ENCODE measurements around the gene UGT3A1. TPM values are rescaled to one million over a fixed set of nuclear protein-coding genes. Genes with fewer than 3 reads are reported as not detected.
"Not testable (repeated sequence)": the region's sequence is repeated elsewhere in the genome, so short reads cannot be mapped to it uniquely, and the experiment has no call there.

Gene UGT3A1
- total RNA-seq, 2 experiments from 2014 or later: not detected

GRCh38 chr5:35979715-35980114 lies 11.5 kb downstream of the UGT3A1 start:
- ChIA-PET POLR2A (no interaction called here), CTCF (no interaction called here)
- Mint-ChIP-seq H3K27ac (no peak overlapping the region), H3K27me3 (no peaks in the 10 kb centered on the region), H3K4me1 (no peaks in the 10 kb centered on the region), H3K36me3 (ENCODE audit: low read depth) (no peaks in the 10 kb centered on the region), H3K4me3 (no peak overlapping the region), H3K9me3 (ENCODE audit: low read depth) (peaks cover 14% of the 10 kb centered on the region)
- intact Hi-C loops (cut with DNase I, micrococcal nuclease): no loop called here
- ATAC-seq: no peak
- no peak for DNase-seq

- H3K27ac Mint-ChIP-seq; H3K27me3 Mint-ChIP-seq; H3K4me1 Mint-ChIP-seq; POLR2A ChIA-PET; H3K4me3 Mint-ChIP-seq; DNase-seq; intact Hi-C loops (cut with DNase I, micrococcal nuclease); ATAC-seq; H3K9me3 Mint-ChIP-seq (ENCODE audit: low read depth); H3K36me3 Mint-ChIP-seq (ENCODE audit: low read depth): not testable (repeated sequence)
- CTCF ChIA-PET: interaction anchor here (0.6 kb wide), 1 partner anchor 325 kb away, joined by 3 read pairs; no protein-coding TSS in a partner anchor
Observed at GRCh38 chr5:35976859-35977258, 14.3 kb downstream of the UGT3A1 start.

GRCh38 chr5:35974570-35974969 lies 16.6 kb downstream of the UGT3A1 start:
- ATAC-seq (no peak), DNase-seq (no peak)
- H3K36me3 Mint-ChIP-seq (ENCODE audit: low read depth): no peaks in the 10 kb centered on the region
- no peaks in the 10 kb centered on the region for H3K4me1 Mint-ChIP-seq
- peaks cover 6% of the 10 kb centered on the region for H3K27me3 Mint-ChIP-seq
- CTCF ChIA-PET: no interaction called here
- no peak overlapping the region for H3K27ac Mint-ChIP-seq
- intact Hi-C loops (cut with DNase I, micrococcal nuclease): no loop called here
- POLR2A ChIA-PET: no interaction called here
- no peak overlapping the region for H3K4me3 Mint-ChIP-seq
- peaks cover 1% of the 10 kb centered on the region for H3K9me3 Mint-ChIP-seq (ENCODE audit: low read depth)

GRCh38 chr5:35971878-35972210 lies 19.3 kb downstream of the UGT3A1 start:
- no peak for ATAC-seq
- intact Hi-C loops (cut with DNase I, micrococcal nuclease): no loop called here
- H3K27me3 Mint-ChIP-seq: peaks cover 8% of the 10 kb centered on the region

GRCh38 chr5:35971186-35971877 lies 19.9 kb downstream of the UGT3A1 start:
- no peak overlapping the region for H3K27ac Mint-ChIP-seq
- H3K27me3 Mint-ChIP-seq: peaks cover 8% of the 10 kb centered on the region
- H3K9me3 Mint-ChIP-seq (ENCODE audit: low read depth): no peaks in the 10 kb centered on the region
- POLR2A ChIA-PET: no interaction called here
- intact Hi-C loops (cut with DNase I, micrococcal nuclease): no loop called here
- no peak overlapping the region for H3K4me3 Mint-ChIP-seq
- CTCF ChIA-PET: interaction anchor here (0.6 kb wide), 1 partner anchor 1975 kb away, joined by 3 read pairs; no protein-coding TSS in a partner anchor
- no peaks in the 10 kb centered on the region for H3K36me3 Mint-ChIP-seq (ENCODE audit: low read depth)
- DNase-seq (no peak), ATAC-seq (no peak)
- H3K4me1 Mint-ChIP-seq: no peaks in the 10 kb centered on the region

More at GRCh38 chr5:35971878-35972210, 19.3 kb downstream of the UGT3A1 start:
- CTCF ChIA-PET: interaction anchor here (0.6 kb wide), 1 partner anchor 1975 kb away, joined by 3 read pairs; no protein-coding TSS in a partner anchor
- H3K27ac Mint-ChIP-seq: no peak overlapping the region
- no peak for DNase-seq
- no peaks in the 10 kb centered on the region for H3K36me3 Mint-ChIP-seq (ENCODE audit: low read depth)
- H3K4me3 Mint-ChIP-seq: no peak overlapping the region
- POLR2A ChIA-PET: no interaction called here
- H3K4me1 Mint-ChIP-seq: no peaks in the 10 kb centered on the region
- H3K9me3 Mint-ChIP-seq (ENCODE audit: low read depth): no peaks in the 10 kb centered on the region

GRCh38 chr5:35963381-35963843 lies 27.8 kb downstream of the UGT3A1 start:
- Mint-ChIP-seq H3K4me3 (no peak overlapping the region), H3K27ac (no peak overlapping the region), H3K36me3 (ENCODE audit: low read depth) (no peaks in the 10 kb centered on the region), H3K9me3 (ENCODE audit: low read depth) (no peaks in the 10 kb centered on the region), H3K27me3 (peaks cover 16% of the 10 kb centered on the region), H3K4me1 (no peaks in the 10 kb centered on the region)
- DNase-seq (peak; percentile 51), ATAC-seq (no peak)
- intact Hi-C loops (cut with DNase I, micrococcal nuclease): loop anchor here in 1 of 2 experiments (10.0 kb wide), 1 partner anchor 341 kb away; the partner anchor contains the start of gene RANBP3L
- POLR2A ChIA-PET: no interaction called here
- CTCF ChIA-PET: interaction anchor here (0.5 to 1.3 kb wide), 8 partner anchors 40 to 470 kb away, joined by 3 to 8 read pairs (median 3); partner anchors contain the start of gene SPEF2

GRCh38 chr5:35960328-35960727 lies 30.9 kb downstream of the UGT3A1 start:
- peaks cover 19% of the 10 kb centered on the region for H3K27me3 Mint-ChIP-seq
- H3K9me3 Mint-ChIP-seq (ENCODE audit: low read depth): peaks cover 3% of the 10 kb centered on the region
- POLR2A ChIA-PET: no interaction called here
- CTCF ChIA-PET: no interaction called here
- intact Hi-C loops (cut with DNase I, micrococcal nuclease): loop anchor here in 1 of 2 experiments (10.0 kb wide), 1 partner anchor 344 kb away; the partner anchor contains the start of gene RANBP3L
- DNase-seq (no peak), ATAC-seq (no peak)
- no peaks in the 10 kb centered on the region for H3K36me3 Mint-ChIP-seq (ENCODE audit: low read depth)
- H3K4me1 Mint-ChIP-seq: no peaks in the 10 kb centered on the region
- no peak overlapping the region for H3K27ac Mint-ChIP-seq
- H3K4me3 Mint-ChIP-seq: no peak overlapping the region

GRCh38 chr5:35956429-35956828 lies 34.8 kb downstream of the UGT3A1 start:
- no peaks in the 10 kb centered on the region for H3K36me3 Mint-ChIP-seq (ENCODE audit: low read depth)
- H3K9me3 Mint-ChIP-seq (ENCODE audit: low read depth): peaks cover 3% of the 10 kb centered on the region
- ChIA-PET CTCF (no interaction called here), POLR2A (no interaction called here)
- no peak for DNase-seq
- peaks cover 4% of the 10 kb centered on the region for H3K4me1 Mint-ChIP-seq
- ATAC-seq: no peak
- no peak overlapping the region for H3K27ac Mint-ChIP-seq
- no peak overlapping the region for H3K4me3 Mint-ChIP-seq
- H3K27me3 Mint-ChIP-seq: peaks cover 38% of the 10 kb centered on the region
- intact Hi-C loops (cut with DNase I, micrococcal nuclease): no loop called here

- intact Hi-C loops (cut with DNase I, micrococcal nuclease): no loop called here
- Mint-ChIP-seq H3K27ac (no peak overlapping the region), H3K27me3 (peaks cover 34% of the 10 kb centered on the region), H3K36me3 (ENCODE audit: low read depth) (no peaks in the 10 kb centered on the region), H3K9me3 (ENCODE audit: low read depth) (peaks cover 3% of the 10 kb centered on the region), H3K4me3 (no peak overlapping the region), H3K4me1 (peaks cover 4% of the 10 kb centered on the region)
- ChIA-PET CTCF (interaction anchor here (1.5 to 1.8 kb wide), 2 partner anchors 9 to 28 kb away, joined by 5 to 6 read pairs; no protein-coding TSS in a partner anchor), POLR2A (interaction anchor here (0.6 kb wide), 1 partner anchor 45 kb away, joined by 3 read pairs; no protein-coding TSS in a partner anchor)
- DNase-seq: peak; percentile 42
- ATAC-seq: peak; percentile 72
Observed at GRCh38 chr5:35954175-35954574, 37.0 kb downstream of the UGT3A1 start.

- Mint-ChIP-seq H3K27ac (no peak overlapping the region), H3K9me3 (ENCODE audit: low read depth) (no peaks in the 10 kb centered on the region), H3K36me3 (ENCODE audit: low read depth) (no peaks in the 10 kb centered on the region), H3K27me3 (peaks cover 18% of the 10 kb centered on the region), H3K4me3 (no peak overlapping the region), H3K4me1 (no peaks in the 10 kb centered on the region)
- ChIA-PET CTCF (no interaction called here), POLR2A (no interaction called here)
- intact Hi-C loops (cut with DNase I, micrococcal nuclease): no loop called here
- ATAC-seq (no peak), DNase-seq (no peak)
Observed at GRCh38 chr5:35947085-35947484, 44.1 kb downstream of the UGT3A1 start.

GRCh38 chr5:35939639-35940038 lies 51.6 kb downstream of the UGT3A1 start:
- CTCF ChIA-PET: interaction anchor here (0.6 kb wide), 1 partner anchor 266 kb away, joined by 3 read pairs; no protein-coding TSS in a partner anchor

GRCh38 chr5:35938568-35939227 lies 52.5 kb downstream of the UGT3A1 start, which contains the start of gene CAPSL:
TSS of gene CAPSL (minus strand) at chr5:35938622. CDS start at chr5:35921120, 17,502 bp downstream.
- Mint-ChIP-seq H3K27ac (no peak within 1 kb of the TSS), H3K27me3 (peaks cover 14% of the 10 kb centered on the region), H3K36me3 (ENCODE audit: low read depth) (no peaks in the 10 kb centered on the region), H3K4me1 (peaks cover 5% of the 10 kb centered on the region), H3K4me3 (no peak within 1 kb of the TSS), H3K9me3 (ENCODE audit: low read depth) (no peaks in the 10 kb centered on the region)
- CTCF ChIA-PET: interaction anchor here (0.8 to 1.0 kb wide), 2 partner anchors 289 to 322 kb away, joined by 3 read pairs; no protein-coding TSS in a partner anchor
- intact Hi-C loops (cut with DNase I, micrococcal nuclease): no loop called here
- DNase-seq (peak; percentile 28), ATAC-seq (peak; percentile 36)
- POLR2A ChIA-PET: no interaction called here

More at GRCh38 chr5:35939639-35940038, 51.6 kb downstream of the UGT3A1 start:
- peaks cover 18% of the 10 kb centered on the region for H3K27me3 Mint-ChIP-seq
- no peak for DNase-seq
- peaks cover 5% of the 10 kb centered on the region for H3K4me1 Mint-ChIP-seq
- H3K36me3 Mint-ChIP-seq (ENCODE audit: low read depth): no peaks in the 10 kb centered on the region
- H3K9me3 Mint-ChIP-seq (ENCODE audit: low read depth): no peaks in the 10 kb centered on the region
- intact Hi-C loops (cut with DNase I, micrococcal nuclease): no loop called here
- ATAC-seq: no peak
- no peak overlapping the region for H3K4me3 Mint-ChIP-seq
- no peak overlapping the region for H3K27ac Mint-ChIP-seq
- POLR2A ChIA-PET: no interaction called here

Data from activated CD4-positive, alpha-beta T cell treated with anti-CD3 and anti-CD28 coated beads for 36 hours (primary cell).